Panc1 (cell line): ENCODE measurements around the gene FBXW8. TPM values are rescaled to one million over a fixed set of nuclear protein-coding genes. Genes with fewer than 3 reads are reported as not detected.

Source experiments
- ATAC-seq: fragments of 200-7000 bp; cut with Tn5 transposase; 2 replicates; pipeline ENCODE4 v1.9.1; 2020; ENCODE audit warnings: mild to moderate bottlenecking, moderate library complexity
- BruUV-seq: library from RNA; stranded (reverse); fragments of 400-500 nt; replicated peaks from 2 replicates; lab custom pipeline; 2021; lab: Mats Ljungman, UMichigan
- CTCF ChIA-PET: fragments of 300-600 bp; sonication (Branson Sonifier 250); formaldehyde crosslinking; loops from one replicate; lab custom pipeline; 2022; ENCODE audit warnings: antibody characterized with exemption; lab: Charles Lee
- POLR2A ChIA-PET: fragments of 300-600 bp; sonication (Branson Sonifier 250); formaldehyde crosslinking; loops from one replicate; lab custom pipeline; 2022; ENCODE audit warnings: antibody characterized with exemption; lab: Charles Lee
- DNase-seq: peaks from one replicate; pipeline ENCODE4 v3.0.0-alpha.2; 2010; ENCODE audit warnings: low read depth, low spot score
- H3K27ac ChIP-seq: 2 replicates; pipeline ENCODE4 v1.5.1; 2011; ENCODE audit warnings: mild to moderate bottlenecking, low read length, inconsistent platforms
- H3K27me3 ChIP-seq: fragments of 200-500 bp; sonication (Bioruptor generic); 2 replicates; pipeline ENCODE4 v1.6.0; 2014; ENCODE audit warnings: low read length, inconsistent platforms; ENCODE audit not compliant: control insufficient read depth, insufficient read depth
- H3K36me3 ChIP-seq: fragments of 200-500 bp; sonication (Bioruptor generic); 2 replicates; pipeline ENCODE4 v1.5.1; 2014; ENCODE audit warnings: inconsistent platforms, mild to moderate bottlenecking, low read length, moderate library complexity; ENCODE audit not compliant: control insufficient read depth, insufficient read depth
- H3K4me1 ChIP-seq: 2 replicates; pipeline ENCODE4 v1.5.1; 2011; ENCODE audit warnings: inconsistent platforms, mild to moderate bottlenecking, low read length, moderate library complexity; ENCODE audit not compliant: control insufficient read depth, insufficient read depth
- H3K4me3 ChIP-seq, 2 experiments: 2 replicates each; pipeline ENCODE4 v1.5.1; 2011 to 2012; ENCODE audit warnings: low read depth in 2 of 2, low read length in 2 of 2, mild to moderate bottlenecking in 2 of 2, inconsistent platforms in 1 of 2, moderate library complexity in 1 of 2
- H3K9me3 ChIP-seq: fragments of 200-500 bp; sonication (Bioruptor generic); 2 replicates; pipeline ENCODE4 v1.5.1; 2014; ENCODE audit warnings: low read depth, mild to moderate bottlenecking, inconsistent platforms, low read length, moderate library complexity; ENCODE audit not compliant: control insufficient read depth, insufficient read depth
- CTCF ChIP-seq: fragments of 450-650 bp; IDR thresholded peaks from 2 replicates; pipeline ENCODE4 v1.5.1; 2017; ENCODE audit warnings: mild to moderate bottlenecking
- POLR2AphosphoS5 ChIP-seq: IDR thresholded peaks from 2 replicates; pipeline ENCODE4 v1.6.1; 2012; ENCODE audit warnings: mild to moderate bottlenecking, low read depth, low read length, moderate library complexity
- REST ChIP-seq, 2 experiments: IDR thresholded peaks; 2 replicates each; pipeline ENCODE4 v1.6.1; 2011 to 2012; ENCODE audit warnings: low read depth in 2 of 2, control low read depth in 1 of 2, low read length in 1 of 2, mild to moderate bottlenecking in 1 of 2, moderate library complexity in 1 of 2; ENCODE audit not compliant: insufficient read depth in 1 of 2
- SIN3A ChIP-seq: IDR thresholded peaks from 2 replicates; pipeline ENCODE4 v1.6.1; 2012; ENCODE audit warnings: low read depth, mild to moderate bottlenecking, low read length, moderate library complexity, borderline replicate concordance; ENCODE audit not compliant: insufficient read depth
- TCF7L2 ChIP-seq: IDR thresholded peaks from 2 replicates; pipeline ENCODE4 v1.6.1; 2011; ENCODE audit warnings: mild to moderate bottlenecking, low read depth, low read length, inconsistent platforms
- in situ Hi-C: cut with HindIII; loops from 2 replicates; pipeline ENCODE4 v1.10.0; 2016; ENCODE audit warnings: low sequenced_read_pairs, low pct_unique_long_range_greater_than_20kb
- intact Hi-C: fragments of 100-400 bp; cut with micrococcal nuclease; formaldehyde crosslinking; loops from one replicate; pipeline ENCODE4 v1.10.0; 2022; ENCODE audit not compliant: unreplicated experiment
- total RNA-seq: library from RNA; stranded (reverse); gene quantifications from one replicate; pipeline ENCODE4 v1.2.1, GENCODE V29; 2021; ENCODE audit not compliant: unreplicated experiment

The FBXW8 gene
- total RNA-seq, 1 experiment from 2014 or later = 18.0 TPM

GRCh38 chr12:116916122-116916521 lies 5.4 kb downstream of the FBXW8 start:
- intact Hi-C loops (no loop called here), in situ Hi-C loops (no loop called here)
- BruUV-seq = no TSS peak
- Histone ChIP-seq H3K27ac (no peak overlapping the region), H3K27me3 (no peaks in the 10 kb centered on the region), H3K4me3 (no peak overlapping the region), H3K9me3 (no peaks in the 10 kb centered on the region), H3K36me3 (no peaks in the 10 kb centered on the region; the same call in 1 of the 2 replicates), H3K4me1 (peaks cover 14% of the 10 kb centered on the region)
- CTCF ChIA-PET = no interaction called here
- POLR2A ChIA-PET = interaction anchor here (0.6 kb wide), 1 partner anchor 526 kb away, joined by 3 read pairs; no protein-coding TSS in a partner anchor
- ATAC-seq (no peak), DNase-seq (no peak)
- no peak for TF ChIP-seq TCF7L2
- TF ChIP-seq CTCF = no peak
- TF ChIP-seq POLR2AphosphoS5 = no peak
- TF ChIP-seq SIN3A = no peak
- TF ChIP-seq REST (IDR thresholded peaks at IDR 0.05; ENCODE audit: insufficient read depth in 1 of 2, low read depth in 2 of 2, low read length in 1 of 2) = no peak

GRCh38 chr12:116916714-116917114 lies 6.0 kb downstream of the FBXW8 start:
- Histone ChIP-seq H3K4me1 (peaks cover 12% of the 10 kb centered on the region), H3K27me3 (no peaks in the 10 kb centered on the region), H3K27ac (no peak overlapping the region), H3K9me3 (no peaks in the 10 kb centered on the region), H3K36me3 (no peaks in the 10 kb centered on the region; the same call in 1 of the 2 replicates), H3K4me3 (no peak overlapping the region)
- intact Hi-C loops (no loop called here), in situ Hi-C loops (no loop called here)
- TF ChIP-seq POLR2AphosphoS5 = no peak
- no peak for TF ChIP-seq TCF7L2
- TF ChIP-seq CTCF = no peak
- TF ChIP-seq REST (IDR thresholded peaks at IDR 0.05; ENCODE audit: insufficient read depth in 1 of 2, low read depth in 2 of 2, low read length in 1 of 2) = no peak
- no peak for TF ChIP-seq SIN3A
- ATAC-seq (peak; percentile 76; the same call in 1 of the 2 replicates), DNase-seq (no peak)
- ChIA-PET POLR2A (interaction anchor here (0.6 kb wide), 1 partner anchor 527 kb away, joined by 3 read pairs; no protein-coding TSS in a partner anchor), CTCF (no interaction called here)
- no TSS peak for BruUV-seq
